Right cardiac atrium (tissue), 5 donors: ENCODE results near the gene FAM184A. TPM values are rescaled to one million over a fixed set of nuclear protein-coding genes. Genes with fewer than 3 reads are reported as not detected.

Source experiments
- ATAC-seq, 2 donors: fragments of 200-7000 bp; cut with Tn5 transposase; one replicate each; pipeline versions ENCODE4 v1.8.0 to v1.9.1; 2020; ENCODE audit warnings: moderate library complexity in 2 of 2, mild to moderate bottlenecking in 1 of 2
- DNase-seq, 3 donors: peaks; one replicate each; pipeline ENCODE4 v3.0.0-alpha.2; 2020
- H3K27ac ChIP-seq: one replicate; pipeline ENCODE4 v1.5.1; 2013; ENCODE audit warnings: mild to moderate bottlenecking, low read length, control low read depth, moderate library complexity
- H3K27me3 ChIP-seq: one replicate; pipeline ENCODE4 v1.6.1; 2013; ENCODE audit not compliant: control insufficient read depth, insufficient read depth
- H3K4me1 ChIP-seq: one replicate; pipeline ENCODE4 v1.6.1; 2013; ENCODE audit warnings: low read length; ENCODE audit not compliant: control insufficient read depth, insufficient read depth
- H3K4me3 ChIP-seq: one replicate; pipeline ENCODE4 v1.5.1; 2013; ENCODE audit warnings: low read length, control low read depth
- H3K9me3 ChIP-seq: one replicate; pipeline ENCODE4 v1.6.1; 2013; ENCODE audit warnings: low read length; ENCODE audit not compliant: control insufficient read depth
- WGBS: extraction: QIAGEN DNeasy Blood & Tissue Kit; methylation state at CpG from one replicate; pipeline ENCODE4 v1.1.7; 2013; 5-methylcytosine and 5-hydroxymethylcytosine counted together
- intact Hi-C, 4 donors: fragments of 100-400 bp; cut with DNase I; formaldehyde crosslinking; loops; one replicate each; pipeline versions ENCODE4 v1.11.0 to v1.14.0; 2022 to 2023
- polyA plus RNA-seq: library from polyadenylated mRNA; stranded (reverse); fragments of 200-250 nt; gene quantifications from one replicate; pipeline ENCODE4 v1.2.3, GENCODE V29; 2013
- total RNA-seq, 4 donors: library from RNA; stranded (reverse); fragmentation: NEBNext Ultra II Directional; extraction: Animal tissue kit (Norgen Biotek cat#: 25700); gene quantifications; one replicate each; pipeline ENCODE4 v1.2.1, GENCODE V29; 2021
- donor health status: healthy with polysubstance abuse.
- donor health status: DM: no; HTN: yes; CAD: no.
- donor health status: DM: no; HTN: no; CAD: no.
- donor health status: DM: no; HTN: yes; CAD: no; lungs with severe emphysema.
- donor health status: DM: yes; HTN: yes; CAD: no.

FAM184A gene
- total and polyA plus RNA-seq, 5 donors = 1.8 to 4.3 (median 2.9) TPM

DNA sequence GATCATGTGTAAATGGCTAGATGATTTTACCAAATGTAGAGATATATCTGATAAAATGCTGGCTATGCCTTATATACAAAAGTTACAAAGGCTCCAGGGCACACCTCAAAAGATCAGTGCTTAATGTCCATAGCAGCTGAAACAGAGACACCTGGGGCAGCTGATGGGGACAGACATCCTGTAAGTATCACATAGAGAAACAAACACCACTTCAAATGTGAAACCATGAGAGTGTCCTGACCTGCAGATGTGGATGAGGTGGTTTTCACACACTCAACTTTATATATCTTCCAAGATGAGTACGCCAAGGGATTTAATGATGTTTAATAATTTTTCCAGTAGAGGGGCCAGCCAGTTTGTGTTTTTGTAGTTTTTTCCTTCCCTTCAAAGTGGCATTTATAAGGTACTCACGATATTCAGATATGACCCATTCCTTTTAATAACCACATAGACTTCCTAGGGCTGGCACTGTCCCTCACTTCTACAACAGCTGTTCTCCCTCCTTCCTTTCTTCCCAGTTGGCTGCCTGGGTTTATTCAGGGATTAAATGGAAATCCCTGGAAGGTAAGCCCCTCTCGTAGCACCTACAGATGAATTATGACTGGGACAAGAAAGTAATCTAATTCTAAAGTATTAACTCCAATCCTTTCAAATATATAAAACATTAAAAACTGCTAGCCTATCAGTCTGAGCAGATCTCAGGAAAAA, 93.2 kb downstream of the FAM184A start:
- no peak for DNase-seq
- Histone ChIP-seq H3K27ac (no peak overlapping the region), H3K27me3 (no peaks in the 10 kb centered on the region), H3K4me1 (no peaks in the 10 kb centered on the region), H3K4me3 (no peak overlapping the region), H3K9me3 (no peaks in the 10 kb centered on the region)
- intact Hi-C loops = no loop called here
- 92% methylated on average over 3 of the region's 3 CpGs for WGBS
- no peak for ATAC-seq

DNA sequence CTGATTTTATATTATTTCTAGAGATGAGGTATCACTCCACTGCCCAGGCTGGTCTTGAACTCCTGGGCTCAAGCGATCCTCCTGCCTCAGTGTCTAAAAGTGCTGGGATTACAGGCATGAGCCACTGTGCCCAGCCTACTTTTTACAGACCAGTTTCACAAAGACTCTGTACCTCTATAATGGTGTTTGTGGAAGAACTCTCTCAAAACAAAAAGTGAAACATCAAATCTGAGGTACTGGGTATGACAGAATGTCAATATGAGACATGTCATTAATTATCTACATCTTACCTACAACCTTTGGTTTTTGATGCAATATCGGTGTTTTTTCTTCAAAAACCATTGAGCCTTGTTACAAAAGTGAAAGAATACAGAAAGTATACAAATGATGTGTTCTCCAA, 94.1 kb downstream of the FAM184A start:
- ATAC-seq = no peak
- Histone ChIP-seq H3K4me1 (no peaks in the 10 kb centered on the region), H3K27me3 (no peaks in the 10 kb centered on the region), H3K27ac (no peak overlapping the region), H3K9me3 (no peaks in the 10 kb centered on the region), H3K4me3 (no peak overlapping the region)
- WGBS = 97% methylated on average over 2 of the region's 2 CpGs
- DNase-seq = no peak
- intact Hi-C loops = no loop called here

DNA sequence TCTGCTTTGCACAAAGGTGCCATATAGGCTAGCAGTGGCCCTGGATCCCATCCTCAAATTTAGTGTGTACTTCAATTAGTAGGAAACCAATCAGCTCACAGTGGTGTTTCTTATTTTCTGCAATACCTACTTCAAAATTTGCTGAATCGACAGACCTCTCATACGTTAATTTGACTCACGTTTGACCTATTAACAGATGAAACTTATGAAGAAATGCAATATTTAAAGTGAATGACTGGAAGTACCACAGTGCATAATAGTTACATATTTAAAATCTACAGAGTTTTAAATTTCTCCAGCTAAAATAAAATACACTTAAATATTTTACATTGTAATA, 95.9 kb downstream of the FAM184A start:
- H3K27me3 ChIP-seq = no peaks in the 10 kb centered on the region
- ATAC-seq (no peak), DNase-seq (no peak)
- H3K4me1 ChIP-seq = no peaks in the 10 kb centered on the region
- no peak overlapping the region for H3K27ac ChIP-seq
- no peak overlapping the region for H3K4me3 ChIP-seq
- intact Hi-C loops = no loop called here
- 95% methylated on average over 3 of the region's 3 CpGs for WGBS
- H3K9me3 ChIP-seq = no peaks in the 10 kb centered on the region

DNA sequence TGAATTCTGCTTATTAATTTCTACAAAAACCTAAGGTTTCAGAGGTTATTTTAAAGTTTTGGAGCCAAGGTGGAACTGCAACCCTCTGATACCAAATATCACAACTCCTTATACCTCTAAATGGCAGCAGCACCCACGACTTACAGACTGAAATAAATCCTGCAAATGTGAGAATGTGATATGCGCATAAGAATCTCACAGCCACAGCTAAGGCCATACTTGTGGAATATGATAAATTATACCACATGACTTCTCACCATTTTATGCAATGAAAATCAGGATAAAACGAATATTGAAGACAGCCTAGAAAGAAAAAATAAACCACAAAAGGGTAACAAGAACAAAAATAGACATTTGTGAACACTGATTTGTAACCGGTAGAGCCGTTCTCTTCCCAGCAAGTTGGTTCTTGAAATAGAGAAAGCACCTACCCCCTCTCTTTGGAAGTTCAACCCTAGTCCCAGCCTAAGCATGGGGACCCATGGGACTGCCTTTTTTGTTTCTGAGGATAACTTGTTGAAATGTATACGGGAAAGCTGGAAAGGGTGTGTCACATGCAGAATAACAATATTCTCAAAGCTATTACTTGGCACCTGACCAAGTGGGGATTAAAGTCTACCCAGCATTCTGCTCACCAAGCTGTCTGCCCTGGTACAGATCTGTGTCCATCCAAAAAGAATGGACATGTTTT, 96.4 kb downstream of the FAM184A start:
- no peaks in the 10 kb centered on the region for H3K27me3 ChIP-seq
- intact Hi-C loops = no loop called here
- ATAC-seq (no peak), DNase-seq (no peak)
- H3K4me1 ChIP-seq = no peaks in the 10 kb centered on the region
- H3K27ac ChIP-seq = no peak overlapping the region
- no peak overlapping the region for H3K4me3 ChIP-seq
- H3K9me3 ChIP-seq = no peaks in the 10 kb centered on the region
- WGBS = 76% methylated on average over 6 of the region's 6 CpGs

DNA sequence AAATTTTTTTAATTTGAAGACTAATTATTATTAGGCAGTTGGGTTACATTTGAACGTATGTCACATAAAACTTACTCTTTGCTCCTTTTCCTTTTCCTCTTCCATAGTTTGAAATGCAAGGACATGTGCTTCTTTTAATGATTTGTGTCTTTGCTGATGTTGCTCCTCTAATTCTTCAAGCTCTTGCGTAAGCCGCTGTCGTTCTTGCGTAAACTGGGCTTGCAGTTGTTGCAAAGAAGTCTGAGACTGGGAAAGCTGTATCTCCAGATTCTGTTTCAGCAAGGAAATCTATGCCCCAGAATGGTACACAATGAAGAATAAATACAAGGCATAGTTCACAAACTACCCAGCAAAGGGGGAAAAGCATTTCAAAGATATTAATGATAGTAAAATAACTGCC, 98.4 kb downstream of the FAM184A start:
- intact Hi-C loops = no loop called here
- no peaks in the 10 kb centered on the region for H3K9me3 ChIP-seq

DNA sequence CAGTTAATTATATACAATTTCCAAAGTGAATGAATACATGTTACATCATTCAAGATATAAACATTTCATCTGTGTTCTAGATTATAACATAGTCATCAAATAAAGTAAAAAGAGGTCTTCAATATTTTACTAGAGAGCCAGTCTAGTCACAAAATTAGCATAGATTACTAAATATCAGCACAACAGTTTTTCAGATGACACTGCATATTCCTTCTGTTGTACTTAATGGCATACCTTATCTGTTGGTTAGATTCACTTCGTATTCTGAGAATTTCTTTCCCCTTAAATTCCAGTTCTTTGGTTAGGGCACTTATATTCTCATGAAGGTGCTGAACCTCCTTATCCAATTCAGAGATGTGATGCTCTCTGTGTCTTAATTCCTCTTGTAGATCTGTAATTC, 103.7 kb downstream of the FAM184A start:
- Histone ChIP-seq H3K4me1 (no peaks in the 10 kb centered on the region), H3K4me3 (no peak overlapping the region), H3K27me3 (no peaks in the 10 kb centered on the region), H3K9me3 (no peaks in the 10 kb centered on the region), H3K27ac (no peak overlapping the region)
- 80% methylated on average over 1 of the region's 1 CpG for WGBS
- ATAC-seq (no peak), DNase-seq (no peak)
- intact Hi-C loops = loop anchor here in 1 of 4 donors (5.0 kb wide), 1 partner anchor 138 kb away; no protein-coding TSS in a partner anchor

More for the DNA sequence above, 98.4 kb downstream of the FAM184A start:
- DNase-seq = peak in 2 of 3 donors; percentile 26 to 59
- ATAC-seq = no peak
- H3K27me3 ChIP-seq = no peaks in the 10 kb centered on the region
- H3K27ac ChIP-seq = no peak overlapping the region
- WGBS = 90% methylated on average over 5 of the region's 5 CpGs
- no peaks in the 10 kb centered on the region for H3K4me1 ChIP-seq
- H3K4me3 ChIP-seq = no peak overlapping the region

DNA sequence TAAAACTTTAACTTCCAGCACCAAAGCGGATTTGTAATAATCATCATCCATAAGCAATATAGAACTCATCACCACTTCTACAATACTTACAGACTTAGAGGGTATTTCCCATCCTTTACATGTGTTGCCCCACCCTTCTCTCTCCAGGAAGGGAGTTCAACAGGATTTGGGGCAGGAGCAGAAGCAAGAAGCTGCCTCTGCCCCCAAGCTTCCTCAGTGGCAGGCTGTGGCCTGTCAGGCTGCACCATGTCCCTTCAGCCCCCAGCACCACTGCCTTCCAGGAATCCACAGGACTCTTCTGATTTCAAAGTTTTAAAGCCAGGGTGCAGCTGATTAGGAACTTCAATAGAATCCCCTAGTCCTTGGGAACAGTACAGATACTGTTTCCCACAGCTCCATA, 106.8 kb downstream of the FAM184A start:
- 99% methylated on average over 1 of the region's 1 CpG for WGBS
- Histone ChIP-seq H3K9me3 (no peaks in the 10 kb centered on the region), H3K27me3 (no peaks in the 10 kb centered on the region), H3K4me3 (no peak overlapping the region), H3K4me1 (no peaks in the 10 kb centered on the region), H3K27ac (no peak overlapping the region)
- ATAC-seq (no peak), DNase-seq (no peak)
- intact Hi-C loops = loop anchor here in 1 of 4 donors (5.0 kb wide), 1 partner anchor 141 kb away; no protein-coding TSS in a partner anchor

DNA sequence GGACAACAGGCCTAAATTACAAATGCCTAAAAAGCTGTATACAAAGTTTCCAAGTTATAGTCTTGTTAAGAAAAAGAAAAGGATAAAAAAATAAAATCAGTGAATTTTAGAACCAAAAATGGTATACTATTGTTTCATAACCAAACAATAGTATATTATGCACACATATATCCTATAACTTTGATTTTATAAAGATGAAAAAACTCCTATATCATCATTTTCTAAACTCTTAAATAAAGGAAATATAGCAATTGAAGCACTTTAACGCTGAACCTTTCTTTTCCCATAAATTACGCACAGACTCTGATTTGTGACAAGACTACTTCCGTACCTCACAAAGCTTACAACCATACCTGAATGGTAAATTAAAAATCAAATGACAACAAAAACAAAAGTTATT, 107.6 kb downstream of the FAM184A start:
- H3K27ac ChIP-seq = no peak overlapping the region
- H3K27me3 ChIP-seq = no peaks in the 10 kb centered on the region
- intact Hi-C loops = loop anchor here in 1 of 4 donors (5.0 kb wide), 1 partner anchor 141 kb away; no protein-coding TSS in a partner anchor

DNA sequence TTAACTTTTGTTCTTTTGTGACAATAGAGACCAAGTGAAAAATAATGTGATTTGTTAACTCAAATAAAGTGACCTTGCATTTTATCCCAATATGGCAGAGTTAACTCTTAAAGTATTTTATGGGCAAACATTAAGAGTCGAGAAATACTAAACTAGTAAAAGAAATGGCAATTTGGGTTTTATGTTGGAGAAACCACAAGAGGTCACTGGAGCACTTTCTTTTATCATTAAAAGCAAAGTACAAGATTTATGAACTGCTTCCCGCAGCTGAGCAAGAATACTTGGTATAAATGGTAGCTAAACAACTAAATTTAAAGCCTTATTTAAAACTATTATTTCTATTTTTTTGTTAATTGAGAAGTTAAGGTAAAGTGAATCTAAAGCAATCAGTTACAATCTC, 110.0 kb downstream of the FAM184A start:
- WGBS = 29% methylated on average over 2 of the region's 2 CpGs

More for the DNA sequence above, 107.6 kb downstream of the FAM184A start:
- DNase-seq (no peak), ATAC-seq (no peak)
- 98% methylated on average over 3 of the region's 3 CpGs for WGBS
- H3K9me3 ChIP-seq = no peaks in the 10 kb centered on the region
- no peaks in the 10 kb centered on the region for H3K4me1 ChIP-seq
- no peak overlapping the region for H3K4me3 ChIP-seq

DNA sequence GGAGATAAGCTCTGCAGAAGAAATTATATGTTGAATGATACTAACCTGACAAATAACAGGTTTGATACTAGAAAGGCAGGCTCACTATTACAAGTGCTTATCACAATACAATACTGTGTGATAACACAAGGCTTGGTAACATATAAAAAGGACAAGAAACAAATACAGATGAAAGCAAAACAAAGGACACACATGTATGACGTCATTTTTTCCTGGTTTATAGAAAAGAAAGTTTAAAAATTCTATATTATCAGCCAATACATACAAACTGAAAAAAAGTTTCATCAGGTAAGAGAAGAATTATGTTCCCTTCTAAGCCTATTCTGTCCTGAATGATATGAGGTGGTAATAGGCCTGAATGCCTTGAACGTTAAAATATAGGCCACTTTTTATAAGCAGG, 111.2 kb downstream of the FAM184A start:
- no peak overlapping the region for H3K4me3 ChIP-seq
- DNase-seq (no peak), ATAC-seq (no peak)
- H3K27me3 ChIP-seq = no peaks in the 10 kb centered on the region
- no peaks in the 10 kb centered on the region for H3K4me1 ChIP-seq
- H3K9me3 ChIP-seq = no peaks in the 10 kb centered on the region
- 71% methylated on average over 2 of the region's 2 CpGs for WGBS
- no peak overlapping the region for H3K27ac ChIP-seq
- intact Hi-C loops = no loop called here

More for the DNA sequence above, 110.0 kb downstream of the FAM184A start:
- ATAC-seq = no peak
- no peak for DNase-seq
- H3K27me3 ChIP-seq = no peaks in the 10 kb centered on the region
- H3K9me3 ChIP-seq = no peaks in the 10 kb centered on the region
- H3K4me3 ChIP-seq = no peak overlapping the region
- no peak overlapping the region for H3K27ac ChIP-seq
- intact Hi-C loops = loop anchor here in 2 of 4 donors (2.0 kb wide), 2 partner anchors 140 to 142 kb away; no protein-coding TSS in a partner anchor
- H3K4me1 ChIP-seq = no peaks in the 10 kb centered on the region

DNA sequence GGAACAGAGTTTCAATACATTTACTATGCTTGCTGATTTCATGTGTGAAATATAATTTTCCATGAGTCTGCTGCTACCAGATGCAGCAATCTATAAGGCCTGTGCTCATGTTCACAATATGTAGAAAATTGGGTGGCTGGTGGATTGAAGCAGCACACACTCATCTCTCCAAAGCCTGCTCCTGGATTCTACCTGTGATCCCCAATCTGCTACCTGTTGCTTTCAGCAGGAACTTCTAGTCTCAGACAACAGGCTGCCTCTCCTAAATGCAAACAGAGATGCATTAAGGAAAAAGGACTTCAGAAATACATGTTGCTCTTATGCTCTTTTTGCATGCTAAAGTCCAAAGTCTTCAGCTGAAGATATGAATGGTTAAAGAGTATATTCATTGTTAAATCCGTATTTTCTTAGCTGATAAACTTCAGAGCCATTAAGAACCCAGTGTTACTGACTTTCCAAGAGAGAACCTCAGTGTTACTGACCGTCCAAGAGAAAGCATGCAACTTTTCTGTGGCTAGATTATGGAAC, 112.6 kb downstream of the FAM184A start:
- WGBS = 74% methylated on average over 2 of the region's 2 CpGs
- ATAC-seq = no peak
- DNase-seq = no peak
- Histone ChIP-seq H3K4me1 (no peaks in the 10 kb centered on the region), H3K27ac (no peak overlapping the region), H3K27me3 (no peaks in the 10 kb centered on the region), H3K4me3 (no peak overlapping the region), H3K9me3 (no peaks in the 10 kb centered on the region)
- intact Hi-C loops = loop anchor here in 1 of 4 donors (2.0 kb wide), 1 partner anchor 145 kb away; no protein-coding TSS in a partner anchor
